TTC549 (cell line): Measurements from ENCODE around the gene FAM193B.
"Not testable (repeated sequence)": the region's sequence is repeated elsewhere in the genome, so short reads cannot be mapped to it uniquely, and the experiment has no call there.

Source experiments
- FAIRE-seq: peaks from 2 replicates; lab custom pipeline; 2012; peaks lifted over from hg19 to GRCh38; lab: Jason Lieb, UNC

Gene FAM193B

GRCh38 chr5:177576169-177576568, 21.8 kb upstream of the FAM193B start:
- no peak for FAIRE-seq

- no peak for FAIRE-seq
Observed at GRCh38 chr5:177575488-177575887, 21.1 kb upstream of the FAM193B start.

- no peak for FAIRE-seq
Observed at GRCh38 chr5:177569894-177570293, 15.5 kb upstream of the FAM193B start.

GRCh38 chr5:177568326-177568725, 14.0 kb upstream of the FAM193B start:
- FAIRE-seq = no peak

- FAIRE-seq = no peak
Observed at GRCh38 chr5:177565046-177565445, 10.7 kb upstream of the FAM193B start.

- not testable (repeated sequence) for FAIRE-seq
Observed at GRCh38 chr5:177559446-177559941, 5.1 kb upstream of the FAM193B start.

GRCh38 chr5:177557796-177558195, 3.4 kb upstream of the FAM193B start:
- no peak for FAIRE-seq

- FAIRE-seq = no peak
Observed at GRCh38 chr5:177557041-177557647, 2.8 kb upstream of the FAM193B start.

GRCh38 chr5:177555665-177556064, 1.3 kb upstream of the FAM193B start:
- no peak for FAIRE-seq

GRCh38 chr5:177555228-177555627, 865 bp upstream of the FAM193B start:
- no peak for FAIRE-seq

GRCh38 chr5:177553671-177554429, 513 bp downstream of the FAM193B start:
- no peak for FAIRE-seq

GRCh38 chr5:177552839-177553455, 1.4 kb downstream of the FAM193B start:
- FAIRE-seq = no peak

- no peak for FAIRE-seq
Observed at GRCh38 chr5:177550122-177550521, 4.2 kb downstream of the FAM193B start.

GRCh38 chr5:177548495-177548894, 5.9 kb downstream of the FAM193B start:
- no peak for FAIRE-seq

- no peak for FAIRE-seq
Observed at GRCh38 chr5:177547736-177548135, 6.6 kb downstream of the FAM193B start.

- no peak for FAIRE-seq
Observed at GRCh38 chr5:177546258-177546741, 8.1 kb downstream of the FAM193B start.

- FAIRE-seq = no peak
Observed at GRCh38 chr5:177545487-177546257, 8.7 kb downstream of the FAM193B start.

- FAIRE-seq = no peak
Observed at GRCh38 chr5:177542816-177543465, 11.4 kb downstream of the FAM193B start.

GRCh38 chr5:177540438-177540837, 13.9 kb downstream of the FAM193B start:
- FAIRE-seq = no peak

- FAIRE-seq = no peak
Observed at GRCh38 chr5:177539411-177539810, 15.0 kb downstream of the FAM193B start.

- no peak for FAIRE-seq
Observed at GRCh38 chr5:177538876-177539275, 15.5 kb downstream of the FAM193B start.
